DND-41 (cell line): ENCODE results near the gene TAS2R41.

ENCODE experiments used
- ATAC-seq: fragments of 200-7000 bp; cut with Tn5 transposase; 3 replicates; pipeline ENCODE4 v1.9.1; 2021; ENCODE audit warnings: low read depth; ENCODE audit not compliant: insufficient read depth
- DNase-seq: peaks from one replicate; pipeline ENCODE4 v3.0.0-alpha.2; 2020
- H2AFZ ChIP-seq: 2 replicates; pipeline ENCODE4 v1.6.0; 2012; ENCODE audit warnings: low read depth, low read length
- H3K27ac ChIP-seq: 2 replicates; pipeline ENCODE4 v1.5.1; 2012; ENCODE audit warnings: low read length, inconsistent platforms
- H3K27me3 ChIP-seq: fragments of 200-600 bp; sonication (generic); 2 replicates; pipeline ENCODE4 v1.6.0; 2012; ENCODE audit warnings: low read length, mild to moderate bottlenecking, inconsistent platforms; ENCODE audit not compliant: insufficient read depth, poor library complexity
- H3K36me3 ChIP-seq: 2 replicates; pipeline ENCODE4 v1.5.1; 2012; ENCODE audit warnings: low read length, inconsistent platforms; ENCODE audit not compliant: insufficient read depth
- H3K4me1 ChIP-seq: 2 replicates; pipeline ENCODE4 v1.5.1; 2012; ENCODE audit warnings: mild to moderate bottlenecking, low read length; ENCODE audit not compliant: insufficient read depth
- H3K4me2 ChIP-seq: 2 replicates; pipeline ENCODE4 v1.6.0; 2012; ENCODE audit warnings: mild to moderate bottlenecking, moderate library complexity, low read length, inconsistent platforms; ENCODE audit not compliant: insufficient read depth
- H3K4me3 ChIP-seq, 2 experiments: fragments of 200-600 bp in 1 of 2; shearing (Covaris generic) in 1 of 2; 2 replicates each; pipeline ENCODE4 v1.5.1; 2012 to 2016; ENCODE audit warnings: inconsistent platforms in 2 of 2, low read length in 2 of 2, mild to moderate bottlenecking in 2 of 2, low read depth in 1 of 2, moderate library complexity in 1 of 2
- H3K79me2 ChIP-seq: 2 replicates; pipeline ENCODE4 v1.6.0; 2012; ENCODE audit warnings: low read length, inconsistent platforms; ENCODE audit not compliant: insufficient read depth
- H3K9ac ChIP-seq: 2 replicates; pipeline ENCODE4 v1.6.0; 2012; ENCODE audit warnings: low read depth, mild to moderate bottlenecking, inconsistent platforms, low read length, moderate library complexity
- H3K9me3 ChIP-seq: 2 replicates; pipeline ENCODE4 v1.5.1; 2012; ENCODE audit warnings: low read length, moderate library complexity, mild to moderate bottlenecking, inconsistent platforms; ENCODE audit not compliant: insufficient read depth, severe bottlenecking
- H4K20me1 ChIP-seq: 2 replicates; pipeline ENCODE4 v1.6.0; 2012; ENCODE audit warnings: low read length; ENCODE audit not compliant: insufficient read depth
- CTCF ChIP-seq: IDR thresholded peaks from 2 replicates; pipeline ENCODE4 v1.5.1; 2012; ENCODE audit warnings: borderline replicate concordance, low read length, moderate library complexity, mild to moderate bottlenecking; ENCODE audit not compliant: poor library complexity, severe bottlenecking; ENCODE audit errors: extremely low read depth
- EZH2 ChIP-seq: IDR thresholded peaks from 3 replicates; pipeline ENCODE4 v1.6.1; 2012; ENCODE audit warnings: borderline replicate concordance, low read depth, mild to moderate bottlenecking, moderate library complexity, low read length, inconsistent platforms; ENCODE audit not compliant: severe bottlenecking

TAS2R41 gene

DNA sequence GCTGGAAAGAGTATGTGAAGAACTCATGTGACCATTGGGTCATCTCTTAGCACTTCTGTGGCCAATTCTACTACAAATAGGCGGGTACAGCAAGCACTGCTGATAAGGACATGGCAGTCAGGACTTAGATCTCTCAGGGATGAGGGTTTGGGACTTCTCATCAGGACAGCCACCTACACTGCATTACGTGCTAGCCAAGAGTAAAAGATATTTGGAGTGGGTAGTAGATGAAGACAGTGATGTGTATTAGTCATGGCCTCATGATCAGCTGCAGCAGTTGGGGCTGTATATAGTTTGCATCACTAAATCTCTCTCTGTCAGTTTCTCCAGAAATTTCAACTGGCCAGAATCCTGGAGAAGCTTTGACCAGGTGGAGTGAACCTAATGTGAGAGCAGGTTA is 25.2 kb upstream of the TAS2R41 start:
- DNase-seq (no peak), ATAC-seq (no peak)
- Histone ChIP-seq H3K9ac (no peak overlapping the region), H3K27ac (no peak overlapping the region), H4K20me1 (no peaks in the 10 kb centered on the region), H3K27me3 (peaks cover 30% of the 10 kb centered on the region), H3K4me3 (no peak overlapping the region), H3K36me3 (no peaks in the 10 kb centered on the region), H3K4me2 (no peak overlapping the region), H3K79me2 (no peaks in the 10 kb centered on the region), H2AFZ (no peak overlapping the region), H3K4me1 (no peaks in the 10 kb centered on the region), H3K9me3 (no peaks in the 10 kb centered on the region)
- TF ChIP-seq EZH2 (no peak), CTCF (no peak)

DNA sequence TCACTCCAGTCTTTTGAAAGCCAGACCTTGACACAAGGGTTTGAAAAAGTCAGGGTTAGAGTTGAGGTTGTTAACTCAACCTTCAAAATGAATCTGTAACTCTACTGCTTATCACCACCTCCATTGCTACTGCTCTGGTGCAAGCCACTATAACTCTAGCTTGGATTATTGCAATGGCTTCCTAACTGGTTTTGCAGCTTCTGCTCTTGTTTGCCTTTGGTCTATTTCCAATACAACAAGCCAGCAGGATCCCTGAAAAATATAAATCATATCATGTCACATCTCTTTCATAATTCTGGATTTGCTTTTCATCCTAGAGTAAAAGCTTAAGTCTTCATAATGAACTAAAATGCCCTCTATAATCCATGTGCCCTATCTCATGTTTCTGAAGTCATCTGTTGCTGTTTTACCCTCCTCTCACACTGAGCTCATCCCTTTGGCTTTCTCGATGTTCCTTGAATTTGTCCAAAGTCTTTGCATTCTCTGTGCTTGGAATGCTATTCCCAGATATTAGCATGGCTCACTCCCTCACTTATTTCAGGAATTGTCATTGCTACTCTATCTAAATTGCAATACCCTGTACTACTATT is 23.5 kb upstream of the TAS2R41 start:
- Histone ChIP-seq H2AFZ (no peak overlapping the region), H3K9ac (no peak overlapping the region), H3K79me2 (no peaks in the 10 kb centered on the region), H3K9me3 (no peaks in the 10 kb centered on the region), H3K27ac (no peak overlapping the region), H3K27me3 (peaks cover 31% of the 10 kb centered on the region), H3K36me3 (no peaks in the 10 kb centered on the region), H3K4me1 (no peaks in the 10 kb centered on the region), H3K4me2 (no peak overlapping the region), H4K20me1 (no peaks in the 10 kb centered on the region), H3K4me3 (no peak overlapping the region)
- no peak for DNase-seq
- no peak for ATAC-seq
- TF ChIP-seq EZH2, result no peak
- TF ChIP-seq CTCF, result no peak

GRCh38 chr7:143455491-143455890 is 22.2 kb upstream of the TAS2R41 start:
- no peak overlapping the region for H3K4me3 ChIP-seq
- H3K9me3 ChIP-seq, result no peaks in the 10 kb centered on the region
- DNase-seq (no peak), ATAC-seq (no peak)
- TF ChIP-seq EZH2, result no peak
- no peak overlapping the region for H3K4me2 ChIP-seq
- no peak overlapping the region for H3K9ac ChIP-seq
- H2AFZ ChIP-seq, result no peak overlapping the region
- no peaks in the 10 kb centered on the region for H3K36me3 ChIP-seq
- no peaks in the 10 kb centered on the region for H3K79me2 ChIP-seq
- H3K4me1 ChIP-seq, result no peaks in the 10 kb centered on the region
- no peak overlapping the region for H3K27ac ChIP-seq
- H4K20me1 ChIP-seq, result no peaks in the 10 kb centered on the region
- H3K27me3 ChIP-seq, result peaks cover 31% of the 10 kb centered on the region

GRCh38 chr7:143455942-143456341 is 21.7 kb upstream of the TAS2R41 start:
- H3K27ac ChIP-seq, result no peak overlapping the region
- no peaks in the 10 kb centered on the region for H3K9me3 ChIP-seq
- no peaks in the 10 kb centered on the region for H3K36me3 ChIP-seq
- H3K27me3 ChIP-seq, result peaks cover 31% of the 10 kb centered on the region
- DNase-seq (no peak), ATAC-seq (no peak)
- H4K20me1 ChIP-seq, result no peaks in the 10 kb centered on the region
- no peaks in the 10 kb centered on the region for H3K79me2 ChIP-seq
- TF ChIP-seq EZH2 (no peak), CTCF (no peak)
- no peak overlapping the region for H3K4me3 ChIP-seq
- no peak overlapping the region for H3K4me2 ChIP-seq
- no peak overlapping the region for H2AFZ ChIP-seq
- no peaks in the 10 kb centered on the region for H3K4me1 ChIP-seq
- H3K9ac ChIP-seq, result no peak overlapping the region
